ENCODE data around the gene LRP10.

DNA sequence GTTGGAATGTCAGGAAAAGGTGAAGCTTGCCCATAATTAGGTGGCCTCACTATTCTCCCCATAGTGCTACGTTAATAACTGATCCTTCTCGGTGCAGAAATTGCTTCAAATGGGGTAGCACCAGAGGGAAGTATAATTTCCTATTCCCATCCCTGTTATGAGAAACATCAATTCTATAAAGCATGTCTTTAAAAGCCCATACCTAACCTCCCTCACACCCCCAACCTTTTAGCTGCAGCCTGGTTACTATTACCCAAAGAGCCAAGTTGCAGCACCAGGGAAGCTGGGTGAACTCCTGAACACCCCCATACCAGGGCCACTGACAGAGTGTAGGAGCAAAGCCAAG is 32.2 kb downstream of the LRP10 start:
- TF ChIP-seq, protein P1, sequence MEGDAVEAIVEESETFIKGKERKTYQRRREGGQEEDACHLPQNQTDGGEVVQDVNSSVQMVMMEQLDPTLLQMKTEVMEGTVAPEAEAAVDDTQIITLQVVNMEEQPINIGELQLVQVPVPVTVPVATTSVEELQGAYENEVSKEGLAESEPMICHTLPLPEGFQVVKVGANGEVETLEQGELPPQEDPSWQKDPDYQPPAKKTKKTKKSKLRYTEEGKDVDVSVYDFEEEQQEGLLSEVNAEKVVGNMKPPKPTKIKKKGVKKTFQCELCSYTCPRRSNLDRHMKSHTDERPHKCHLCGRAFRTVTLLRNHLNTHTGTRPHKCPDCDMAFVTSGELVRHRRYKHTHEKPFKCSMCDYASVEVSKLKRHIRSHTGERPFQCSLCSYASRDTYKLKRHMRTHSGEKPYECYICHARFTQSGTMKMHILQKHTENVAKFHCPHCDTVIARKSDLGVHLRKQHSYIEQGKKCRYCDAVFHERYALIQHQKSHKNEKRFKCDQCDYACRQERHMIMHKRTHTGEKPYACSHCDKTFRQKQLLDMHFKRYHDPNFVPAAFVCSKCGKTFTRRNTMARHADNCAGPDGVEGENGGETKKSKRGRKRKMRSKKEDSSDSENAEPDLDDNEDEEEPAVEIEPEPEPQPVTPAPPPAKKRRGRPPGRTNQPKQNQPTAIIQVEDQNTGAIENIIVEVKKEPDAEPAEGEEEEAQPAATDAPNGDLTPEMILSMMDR (conservative IDR thresholded peaks at IDR 0.05; ENCODE audit: low read depth, low read length) = no peak
- no peak for TF ChIP-seq POLR2A (IDR thresholded peaks at IDR 0.05; ENCODE audit: low read depth, low read length)
- TF ChIP-seq RCOR1 (IDR thresholded peaks at IDR 0.05; ENCODE audit: insufficient replicate concordance, low read length) = no peak
- TF ChIP-seq MAFK (IDR thresholded peaks at IDR 0.05; ENCODE audit: low read depth, low read length) = no peak
- no peak for TF ChIP-seq MAZ (IDR thresholded peaks at IDR 0.05; ENCODE audit: borderline replicate concordance, low read depth, low read length)
- TF ChIP-seq RFX5 (IDR thresholded peaks at IDR 0.05; ENCODE audit: low read depth, low read length) = no peak
- TF ChIP-seq NFE2L2 (IDR thresholded peaks at IDR 0.05; ENCODE audit: low read depth, low read length) = no peak
- no peak for TF ChIP-seq RAD21 (IDR thresholded peaks at IDR 0.05; ENCODE audit: low read length)
- TF ChIP-seq, protein P2, sequence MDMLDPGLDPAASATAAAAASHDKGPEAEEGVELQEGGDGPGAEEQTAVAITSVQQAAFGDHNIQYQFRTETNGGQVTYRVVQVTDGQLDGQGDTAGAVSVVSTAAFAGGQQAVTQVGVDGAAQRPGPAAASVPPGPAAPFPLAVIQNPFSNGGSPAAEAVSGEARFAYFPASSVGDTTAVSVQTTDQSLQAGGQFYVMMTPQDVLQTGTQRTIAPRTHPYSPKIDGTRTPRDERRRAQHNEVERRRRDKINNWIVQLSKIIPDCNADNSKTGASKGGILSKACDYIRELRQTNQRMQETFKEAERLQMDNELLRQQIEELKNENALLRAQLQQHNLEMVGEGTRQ (IDR thresholded peaks at IDR 0.05; ENCODE audit: low read depth, low read length) = no peak
